DMS114 treated with DMSO at 0.1 percent for 48 hours (cell line): ENCODE measurements around the gene AMTN.
A peak's percentile ranks its signal among the peaks of the same experiment; 100 is the strongest.
"Not testable (repeated sequence)": the region's sequence is repeated elsewhere in the genome, so short reads cannot be mapped to it uniquely, and the experiment has no call there.

Experiments used
- DNase-seq: peaks from one replicate; lab custom pipeline; 2025; ENCODE audit not compliant: unreplicated experiment; lab: John Stamatoyannopoulos, UW

Gene AMTN, protein sequence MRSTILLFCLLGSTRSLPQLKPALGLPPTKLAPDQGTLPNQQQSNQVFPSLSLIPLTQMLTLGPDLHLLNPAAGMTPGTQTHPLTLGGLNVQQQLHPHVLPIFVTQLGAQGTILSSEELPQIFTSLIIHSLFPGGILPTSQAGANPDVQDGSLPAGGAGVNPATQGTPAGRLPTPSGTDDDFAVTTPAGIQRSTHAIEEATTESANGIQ

DNA sequence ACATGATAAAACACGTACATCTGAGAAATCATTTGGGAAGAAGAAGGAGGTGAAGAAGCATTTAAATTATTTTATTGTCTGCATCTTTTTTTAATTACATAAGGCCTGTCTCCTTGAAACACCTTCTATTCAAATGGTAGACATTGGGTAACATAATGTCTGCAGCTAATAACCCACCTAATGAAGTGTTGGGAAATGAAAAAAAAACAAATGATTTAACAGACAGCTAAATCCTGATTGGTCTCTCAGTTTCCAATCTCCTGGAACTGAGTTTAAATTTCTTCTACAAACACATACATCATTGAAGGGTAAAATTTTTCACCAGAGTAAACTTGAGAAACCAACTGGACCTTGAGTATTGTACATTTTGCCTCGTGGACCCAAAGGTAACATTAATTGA, at the start of gene AMTN:
AMTN (plus strand) TSS at position 301 of the 400 bp plus-strand sequence. CDS start 209 bp downstream, outside the sequence.
- DNase-seq = no peak

DNA sequence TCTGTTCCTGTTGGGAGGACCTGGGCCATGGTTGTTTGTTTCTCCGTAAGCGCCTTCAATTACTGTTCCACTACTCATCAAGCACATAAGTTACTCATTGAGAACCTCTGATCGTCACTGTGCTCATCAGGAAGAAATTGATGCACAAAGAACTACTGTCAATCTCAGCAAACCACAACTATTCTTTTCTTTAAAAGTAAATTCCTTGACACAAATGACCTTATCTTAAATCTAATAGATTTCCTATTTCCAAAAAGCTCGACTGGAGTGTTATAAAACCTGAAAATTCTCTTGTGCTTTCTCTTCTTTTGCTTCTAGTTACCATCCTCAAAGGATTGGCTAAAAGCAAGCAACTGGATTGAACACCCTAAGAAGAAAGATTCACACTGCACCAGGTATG, 46.5 kb upstream of the AMTN start, which contains the start of gene MUC7:
MUC7 (plus strand) TSS at position 301 of the 400 bp plus-strand sequence. CDS start 1,825 bp downstream, outside the sequence.
- no peak for DNase-seq

DNA sequence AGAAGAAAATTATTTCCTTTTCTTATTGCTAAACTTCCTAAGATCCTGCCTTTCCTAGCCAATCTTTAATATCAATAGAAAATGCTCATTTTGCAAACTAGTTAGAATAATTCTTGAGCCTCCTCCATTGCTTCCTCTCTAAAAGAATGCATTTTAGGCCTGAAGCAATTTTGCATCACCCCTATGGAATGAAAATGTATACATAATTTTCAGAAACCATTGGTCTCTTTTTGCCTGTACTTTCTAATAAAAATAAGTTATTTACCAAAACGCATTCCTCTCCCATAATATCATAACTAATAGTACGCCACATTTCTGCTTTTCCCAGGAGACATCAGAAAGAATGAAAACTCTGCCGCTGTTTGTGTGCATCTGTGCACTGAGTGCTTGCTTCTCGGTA, 44.7 kb upstream of the AMTN start:
- DNase-seq = no peak

- no peak for DNase-seq
Measured at GRCh38 chr4:70488748-70489147, 29.6 kb upstream of the AMTN start.

DNA sequence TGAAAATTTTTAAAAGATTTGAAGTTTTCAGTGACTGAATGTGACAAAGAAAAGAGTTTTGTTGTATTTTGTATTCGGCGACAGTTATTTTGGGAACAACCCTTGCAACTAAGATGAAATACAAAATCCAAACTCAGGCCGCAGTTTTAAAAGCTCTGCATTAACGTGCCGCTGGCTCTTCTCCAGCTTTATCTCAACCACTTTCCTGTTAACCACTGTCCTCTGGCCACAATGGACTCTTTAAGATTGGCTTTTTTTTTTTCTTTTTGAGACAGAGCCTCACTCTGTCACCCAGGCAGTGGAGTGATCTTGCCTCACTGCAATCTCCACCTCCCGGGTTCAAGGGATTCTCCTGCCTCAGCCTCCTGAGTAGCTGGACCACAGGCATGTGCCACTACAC, 22.1 kb upstream of the AMTN start:
- no peak for DNase-seq

- DNase-seq = not testable (repeated sequence)
Measured at GRCh38 chr4:70501838-70502237, 16.5 kb upstream of the AMTN start.

DNA sequence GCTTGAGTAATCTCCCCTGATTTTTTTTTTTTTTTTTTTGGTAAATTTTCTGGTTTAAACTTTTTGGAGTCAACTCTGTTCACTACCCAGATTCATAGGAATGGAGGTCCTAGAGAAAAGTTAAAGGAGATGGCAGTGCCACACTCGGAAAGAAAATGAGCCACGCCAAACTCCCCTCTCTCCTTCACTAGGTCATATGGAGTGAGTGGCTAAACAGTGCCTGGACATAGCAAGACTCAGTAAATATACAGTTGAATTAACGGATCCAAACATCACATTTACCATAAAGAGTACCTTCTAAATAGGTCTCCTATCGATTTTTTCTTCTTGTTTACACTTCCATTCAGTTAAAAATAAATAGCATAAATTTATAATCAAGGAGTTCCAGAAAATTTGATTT, 13.6 kb upstream of the AMTN start:
- no peak for DNase-seq

DNA sequence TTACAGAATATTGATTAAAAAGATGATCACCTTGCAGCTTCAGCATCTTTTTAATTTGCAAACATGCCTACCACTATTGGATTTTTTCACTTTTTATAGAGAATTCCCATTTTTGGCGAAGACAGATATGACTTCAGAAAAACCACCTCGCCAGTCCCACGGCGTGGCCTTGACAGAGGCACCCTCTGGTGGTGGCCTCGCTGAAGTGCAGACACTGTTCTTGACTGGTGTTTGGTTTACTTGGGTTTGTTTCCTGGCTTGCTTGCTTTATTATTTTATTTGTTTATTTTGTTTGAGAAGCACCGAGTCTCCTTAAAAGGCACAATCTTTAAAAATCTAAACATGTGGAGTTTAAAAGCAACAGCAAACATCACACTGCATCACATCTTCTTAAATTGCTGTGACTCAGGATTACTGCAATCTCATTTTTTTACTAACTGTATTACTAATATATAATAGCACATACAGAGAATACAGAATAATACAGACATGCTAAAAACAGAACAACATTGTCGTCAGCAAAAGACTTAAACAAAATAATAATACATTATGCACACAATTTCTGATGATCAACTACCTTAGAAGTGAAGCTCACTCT, 13.1 kb upstream of the AMTN start:
- DNase-seq = peak; percentile 15

- no peak for DNase-seq
Measured at GRCh38 chr4:70508801-70509200, 9.6 kb upstream of the AMTN start.

GRCh38 chr4:70511365-70511764, 7.0 kb upstream of the AMTN start:
- DNase-seq = no peak

DNA sequence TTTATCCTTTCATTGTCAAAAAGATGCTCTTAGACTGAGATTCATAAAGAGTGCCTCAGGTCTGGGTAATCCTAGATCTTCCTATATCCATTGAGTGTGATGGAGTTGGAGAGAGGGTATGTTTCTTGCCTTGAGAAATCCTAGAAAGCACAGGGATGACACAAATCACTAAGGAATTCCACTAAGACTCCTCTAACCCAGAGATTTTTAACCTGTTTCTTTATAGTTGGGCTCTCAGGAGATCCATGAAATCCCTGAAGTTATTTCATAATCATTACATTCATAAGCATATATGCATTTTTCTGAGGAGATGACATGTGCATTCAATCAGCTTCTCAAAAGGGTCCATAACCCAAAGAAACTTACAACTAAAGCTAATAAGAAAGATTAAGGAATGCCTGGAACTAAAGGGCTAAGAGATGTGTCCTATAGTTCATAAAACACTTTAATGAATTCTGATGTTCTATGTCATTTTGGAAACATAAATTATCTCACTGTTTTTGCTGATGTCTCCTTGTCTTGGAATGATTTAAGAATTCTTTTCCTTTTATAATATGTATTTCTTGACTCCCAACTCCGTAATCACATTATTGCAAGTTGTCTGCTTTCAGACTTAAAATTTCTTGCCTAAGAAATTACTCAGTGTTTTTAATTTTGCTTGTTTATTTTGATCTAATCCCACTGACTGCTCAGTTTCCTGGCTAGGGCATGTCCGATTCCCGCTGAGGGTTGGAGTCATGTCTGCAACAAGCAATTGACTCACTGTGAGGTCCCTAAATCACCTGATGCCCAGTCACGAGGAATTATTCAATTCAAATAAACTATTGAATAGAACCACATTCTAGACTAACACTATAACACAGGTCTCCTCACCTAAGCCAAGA, 2.8 kb upstream of the AMTN start:
- no peak for DNase-seq

DNA sequence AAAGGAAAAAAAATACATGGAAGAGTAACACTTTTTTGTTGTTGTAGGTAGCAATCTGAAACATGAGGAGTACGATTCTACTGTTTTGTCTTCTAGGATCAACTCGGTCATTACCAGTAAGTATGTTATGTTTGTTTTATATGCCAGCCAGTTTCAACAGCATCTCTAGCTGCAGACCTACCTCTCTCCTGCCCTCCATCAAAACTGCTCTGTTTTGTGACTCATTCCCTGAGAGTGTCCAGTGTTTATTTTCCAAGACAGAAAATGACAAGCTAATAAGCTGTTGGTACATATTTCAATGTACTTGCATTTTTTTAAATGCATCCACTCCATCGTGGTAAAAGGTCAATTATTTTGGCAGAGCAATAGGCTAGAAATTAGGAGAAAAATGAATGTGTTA, 347 bp downstream of the AMTN start:
- DNase-seq = no peak

GRCh38 chr4:70522626-70523025, 4.3 kb downstream of the AMTN start:
- no peak for DNase-seq

DNA sequence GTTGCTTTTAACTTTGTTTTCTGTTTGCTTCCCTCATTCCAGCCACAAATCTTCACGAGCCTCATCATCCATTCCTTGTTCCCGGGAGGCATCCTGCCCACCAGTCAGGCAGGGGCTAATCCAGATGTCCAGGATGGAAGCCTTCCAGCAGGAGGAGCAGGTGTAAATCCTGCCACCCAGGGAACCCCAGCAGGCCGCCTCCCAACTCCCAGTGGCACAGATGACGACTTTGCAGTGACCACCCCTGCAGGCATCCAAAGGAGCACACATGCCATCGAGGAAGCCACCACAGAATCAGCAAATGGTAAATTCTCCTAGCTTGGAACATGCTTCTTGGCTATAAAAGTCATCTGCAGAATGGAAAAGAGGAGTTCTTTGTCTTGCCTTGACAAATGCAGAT, 12.6 kb downstream of the AMTN start:
- DNase-seq = no peak

DNA sequence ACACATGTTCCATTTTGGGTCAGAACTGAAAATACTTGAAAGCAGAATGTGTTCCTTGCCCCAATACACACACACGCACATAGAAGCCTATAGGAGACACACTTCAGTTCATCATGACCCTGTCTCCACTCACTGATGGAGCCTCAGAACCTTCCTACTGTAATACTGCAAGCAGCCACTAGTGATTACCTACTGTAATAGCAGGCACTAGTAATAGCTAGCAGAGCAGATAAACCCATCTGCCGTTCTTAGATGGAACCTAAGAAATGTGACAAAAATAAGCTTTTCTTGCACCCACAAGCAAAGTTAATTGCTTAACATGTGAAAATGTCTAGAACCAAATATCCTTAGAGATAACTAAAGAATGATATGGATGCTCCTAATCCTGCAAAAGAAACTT, 13.6 kb downstream of the AMTN start:
- no peak for DNase-seq

DNA sequence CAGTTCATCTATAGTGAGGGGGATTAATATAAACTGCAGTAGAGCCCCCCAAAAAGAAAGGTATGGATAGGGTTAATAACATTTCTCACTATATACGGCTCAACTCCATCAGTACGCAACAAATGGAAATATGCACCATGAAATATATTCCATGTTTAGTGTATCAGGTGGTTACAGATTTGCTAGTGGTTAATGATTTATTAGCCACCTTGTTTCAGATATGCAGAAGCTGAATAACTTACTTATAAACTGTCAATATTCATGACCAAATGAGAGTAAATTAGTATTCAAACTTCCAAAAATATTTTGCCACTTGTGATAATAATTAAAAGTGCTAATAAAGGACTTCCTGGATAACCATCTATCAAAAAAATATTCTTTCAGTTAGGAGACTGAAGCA, 14.8 kb downstream of the AMTN start:
- DNase-seq = no peak

- no peak for DNase-seq
Measured at GRCh38 chr4:70533791-70534190, 15.4 kb downstream of the AMTN start.

- DNase-seq = not testable (repeated sequence)
Measured at GRCh38 chr4:70534886-70535285, 16.5 kb downstream of the AMTN start.

GRCh38 chr4:70538869-70539268, 20.5 kb downstream of the AMTN start:
- no peak for DNase-seq

- DNase-seq = no peak
Measured at GRCh38 chr4:70544279-70544868, 26.0 kb downstream of the AMTN start.

DNA sequence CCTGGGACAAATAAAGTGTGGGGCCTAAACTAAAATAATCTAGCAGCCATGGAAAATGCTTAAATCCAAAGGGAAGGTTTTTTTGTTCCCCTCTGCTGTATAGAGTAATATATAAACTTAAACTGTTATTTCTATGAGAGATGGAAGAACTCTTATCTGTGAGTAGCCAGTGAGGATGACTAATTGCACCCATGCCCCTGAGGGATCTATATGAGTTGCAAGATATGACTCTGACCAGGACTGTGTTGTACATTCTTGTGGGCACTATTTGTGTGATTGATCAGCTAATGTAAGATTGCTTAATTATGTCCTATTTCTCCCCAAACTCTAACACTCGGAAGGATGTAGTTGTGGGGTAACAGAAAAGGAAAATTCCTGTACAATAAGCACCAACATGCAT, 38.5 kb downstream of the AMTN start:
- no peak for DNase-seq
